ENCODE results near the gene SLC14A1.

The SLC14A1 gene

DNA sequence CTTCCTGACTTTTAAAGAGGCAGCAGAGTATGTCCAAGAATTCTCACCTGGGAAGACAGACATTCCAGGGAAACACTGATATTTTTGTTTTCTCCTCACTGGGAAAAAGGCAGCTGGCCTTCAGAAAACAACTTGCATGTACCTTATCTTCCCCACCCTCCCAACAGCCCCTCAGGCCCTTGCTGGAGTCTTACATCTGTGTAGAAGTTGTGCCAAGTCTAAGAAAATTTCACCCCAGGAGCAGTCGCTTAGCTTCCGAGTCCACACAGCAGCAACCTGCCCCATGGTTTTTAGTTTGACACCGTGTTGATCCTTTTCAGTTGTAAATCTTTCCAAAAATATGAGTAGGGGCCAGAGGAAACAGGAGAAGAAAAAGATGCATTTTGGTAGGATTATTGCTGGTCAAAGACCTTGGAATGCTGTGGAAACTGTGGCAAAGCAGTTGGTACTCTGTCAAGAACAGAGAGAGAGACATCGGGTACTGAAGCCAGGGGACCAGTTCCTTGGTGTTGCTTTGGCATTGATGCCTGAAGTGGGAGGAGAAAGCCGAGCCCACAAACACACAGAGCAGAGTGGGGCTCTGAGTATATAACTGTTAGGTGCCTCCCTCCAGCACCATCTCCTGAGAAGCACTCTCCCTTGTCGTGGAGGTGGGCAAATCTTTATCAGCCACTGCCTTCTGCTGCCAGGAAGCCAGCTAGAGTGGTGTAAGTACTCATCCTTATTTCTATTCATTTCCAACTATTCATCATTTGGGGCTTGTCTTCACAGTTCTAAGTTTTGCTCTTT, at the start of gene SLC14A1:
TSS of gene SLC14A1 (plus strand) at position 615 of the 789 bp plus-strand sequence. CDS start 6,140 bp downstream, outside the sequence.
- TF ChIP-seq, protein P1, sequence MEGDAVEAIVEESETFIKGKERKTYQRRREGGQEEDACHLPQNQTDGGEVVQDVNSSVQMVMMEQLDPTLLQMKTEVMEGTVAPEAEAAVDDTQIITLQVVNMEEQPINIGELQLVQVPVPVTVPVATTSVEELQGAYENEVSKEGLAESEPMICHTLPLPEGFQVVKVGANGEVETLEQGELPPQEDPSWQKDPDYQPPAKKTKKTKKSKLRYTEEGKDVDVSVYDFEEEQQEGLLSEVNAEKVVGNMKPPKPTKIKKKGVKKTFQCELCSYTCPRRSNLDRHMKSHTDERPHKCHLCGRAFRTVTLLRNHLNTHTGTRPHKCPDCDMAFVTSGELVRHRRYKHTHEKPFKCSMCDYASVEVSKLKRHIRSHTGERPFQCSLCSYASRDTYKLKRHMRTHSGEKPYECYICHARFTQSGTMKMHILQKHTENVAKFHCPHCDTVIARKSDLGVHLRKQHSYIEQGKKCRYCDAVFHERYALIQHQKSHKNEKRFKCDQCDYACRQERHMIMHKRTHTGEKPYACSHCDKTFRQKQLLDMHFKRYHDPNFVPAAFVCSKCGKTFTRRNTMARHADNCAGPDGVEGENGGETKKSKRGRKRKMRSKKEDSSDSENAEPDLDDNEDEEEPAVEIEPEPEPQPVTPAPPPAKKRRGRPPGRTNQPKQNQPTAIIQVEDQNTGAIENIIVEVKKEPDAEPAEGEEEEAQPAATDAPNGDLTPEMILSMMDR (IDR thresholded peaks at IDR 0.05; ENCODE audit: control extremely low read depth, extremely low read depth, low read depth, missing control alignments), result no peak
- CTCF ChIA-PET, result interaction anchor here (0.8 to 8.4 kb wide), 35 partner anchors 9 to 758 kb away, joined by 3 to 106 read pairs (median 5); partner anchors contain the start of gene PSTPIP2
- POLR2A ChIA-PET, result no interaction called here
- DNase-seq (ENCODE audit: extremely low spot score), result no peak

DNA sequence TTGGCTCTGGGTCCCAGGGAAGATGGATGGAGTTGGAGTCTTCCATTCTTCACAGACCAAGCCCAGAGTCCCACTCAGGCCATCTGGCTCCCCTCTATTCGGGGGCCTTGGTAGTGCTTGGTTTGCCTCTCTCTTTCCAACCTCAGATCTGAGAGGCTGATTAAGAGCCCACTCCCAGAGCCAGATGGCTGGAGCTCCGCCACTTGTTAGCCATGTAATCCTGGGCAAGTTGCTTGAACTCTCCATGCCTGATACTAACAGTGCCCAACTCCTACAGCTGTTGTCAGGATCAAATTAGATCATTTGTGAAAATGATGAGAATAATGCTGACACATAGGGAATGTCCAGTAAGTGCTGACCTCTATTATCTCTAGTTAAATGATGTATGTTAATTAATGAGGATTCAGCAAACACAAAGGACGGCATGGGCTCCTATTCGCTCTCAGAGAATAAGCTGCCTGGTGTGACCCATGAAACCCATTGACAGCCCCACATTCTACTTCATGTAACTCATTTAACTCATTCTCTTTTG, 46.6 kb upstream of the SLC14A1 start:
- no peak for DNase-seq (ENCODE audit: extremely low spot score)
- TF ChIP-seq, protein P1 (IDR thresholded peaks at IDR 0.05; ENCODE audit: control extremely low read depth, extremely low read depth, low read depth, missing control alignments), result no peak
- ChIA-PET CTCF (interaction anchor here (1.0 to 2.8 kb wide), 5 partner anchors 11 to 396 kb away, joined by 3 to 10 read pairs (median 4); no protein-coding TSS in a partner anchor), POLR2A (no interaction called here)

DNA sequence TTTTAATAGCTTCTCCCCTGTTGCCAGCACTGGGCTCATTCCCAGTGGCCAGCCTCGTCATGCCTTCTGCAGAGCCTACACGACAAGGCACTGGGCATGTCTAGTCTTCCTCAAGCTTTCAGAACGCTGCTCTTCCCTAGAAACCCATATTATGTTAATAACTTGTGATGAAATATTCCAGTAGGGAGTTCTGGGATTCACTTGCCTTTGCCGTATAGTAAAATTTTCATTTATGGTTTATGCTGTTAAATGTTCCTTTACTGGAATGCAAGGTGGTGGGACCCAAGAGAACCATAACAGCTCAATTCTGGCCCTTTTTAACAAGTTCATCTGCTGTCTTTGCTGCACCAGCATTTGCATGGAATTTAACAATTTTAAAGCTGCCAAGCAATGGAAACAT, 45.5 kb upstream of the SLC14A1 start:
- POLR2A ChIA-PET, result no interaction called here
- TF ChIP-seq, protein P1 (IDR thresholded peaks at IDR 0.05; ENCODE audit: control extremely low read depth, extremely low read depth, low read depth, missing control alignments), result no peak
- CTCF ChIA-PET, result interaction anchor here (0.6 to 2.8 kb wide), 7 partner anchors 9 to 395 kb away, joined by 3 to 10 read pairs (median 4); no protein-coding TSS in a partner anchor
- DNase-seq (ENCODE audit: extremely low spot score), result no peak

DNA sequence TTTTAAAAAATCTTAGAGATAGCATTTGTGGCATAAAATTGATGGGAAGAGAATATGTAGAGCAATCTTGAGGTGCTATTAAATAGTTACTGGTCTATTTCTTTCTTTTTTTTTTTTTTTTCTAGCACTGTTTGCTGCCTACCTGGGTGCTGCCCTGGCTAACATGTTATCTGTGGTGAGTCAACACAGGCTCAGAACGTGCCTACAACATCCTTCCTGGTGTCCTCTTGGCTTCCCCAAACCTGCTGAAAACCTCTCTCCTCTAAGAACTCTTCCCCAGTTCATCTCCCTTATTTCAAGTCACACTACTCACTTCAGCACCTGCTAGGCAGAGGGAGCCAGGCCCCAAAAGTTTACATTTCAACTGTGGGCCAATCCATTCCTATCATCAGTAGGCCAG, 45.1 kb upstream of the SLC14A1 start:
- POLR2A ChIA-PET, result no interaction called here
- CTCF ChIA-PET, result interaction anchor here (0.6 to 2.8 kb wide), 5 partner anchors 9 to 202 kb away, joined by 3 to 10 read pairs (median 4); no protein-coding TSS in a partner anchor
- no peak for DNase-seq (ENCODE audit: extremely low spot score)
- TF ChIP-seq, protein P1 (IDR thresholded peaks at IDR 0.05; ENCODE audit: control extremely low read depth, extremely low read depth, low read depth, missing control alignments), result no peak

DNA sequence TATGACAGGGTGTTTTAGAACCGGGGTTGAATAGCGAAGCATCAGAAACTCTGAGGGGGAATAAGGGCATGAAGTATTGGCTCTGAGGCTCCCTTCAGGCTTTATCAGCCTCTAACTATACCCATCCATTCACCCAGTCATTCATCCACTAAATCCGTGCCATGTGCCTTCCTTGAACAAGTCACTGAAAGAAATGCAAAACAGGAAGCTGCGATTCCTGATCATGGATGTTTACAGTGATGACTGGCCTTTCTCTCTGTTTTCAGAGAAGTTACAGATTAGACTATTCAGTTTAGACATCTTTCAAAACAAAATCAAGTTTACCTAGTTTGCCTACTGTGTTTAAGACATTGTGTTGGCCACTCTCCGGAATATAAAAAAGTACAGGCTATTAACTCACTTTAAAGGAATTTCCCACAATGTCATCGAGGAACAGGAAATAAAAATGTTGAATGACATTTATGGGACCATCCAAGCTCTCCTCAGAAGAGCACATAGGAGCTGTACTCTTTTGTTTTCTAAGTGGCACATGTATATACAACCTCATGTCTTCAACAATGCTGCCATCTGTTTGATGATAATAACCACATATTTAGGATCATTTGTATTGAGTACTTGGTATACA, 43.8 kb upstream of the SLC14A1 start:
- TF ChIP-seq, protein P1 (IDR thresholded peaks at IDR 0.05; ENCODE audit: control extremely low read depth, extremely low read depth, low read depth, missing control alignments), result no peak
- CTCF ChIA-PET, result interaction anchor here (0.7 to 2.5 kb wide), 4 partner anchors 14 to 199 kb away, joined by 3 to 15 read pairs (median 6); no protein-coding TSS in a partner anchor
- no peak for DNase-seq (ENCODE audit: extremely low spot score)
- POLR2A ChIA-PET, result no interaction called here

DNA sequence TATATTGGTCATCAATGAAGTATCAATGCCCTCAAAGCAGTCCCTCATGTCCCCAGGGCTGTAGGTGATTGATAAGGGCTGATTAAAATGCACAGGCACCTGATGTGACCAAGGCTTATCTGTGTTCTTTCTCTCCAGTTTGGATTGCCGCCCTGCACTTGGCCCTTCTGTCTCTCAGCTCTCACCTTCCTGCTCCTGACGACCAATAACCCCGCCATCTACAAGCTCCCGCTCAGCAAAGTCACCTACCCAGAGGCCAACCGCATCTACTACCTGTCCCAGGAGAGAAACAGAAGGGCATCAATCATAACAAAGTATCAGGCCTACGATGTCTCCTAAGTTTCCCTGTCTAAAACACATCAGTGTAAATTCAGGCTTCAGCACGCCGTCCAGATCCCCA, 41.8 kb upstream of the SLC14A1 start:
- POLR2A ChIA-PET, result no interaction called here
- TF ChIP-seq, protein P1 (IDR thresholded peaks at IDR 0.05; ENCODE audit: control extremely low read depth, extremely low read depth, low read depth, missing control alignments), result no peak
- no peak for DNase-seq (ENCODE audit: extremely low spot score)
- CTCF ChIA-PET, result interaction anchor here (1.7 to 2.8 kb wide), 4 partner anchors 10 to 18 kb away, joined by 3 to 15 read pairs (median 6); no protein-coding TSS in a partner anchor
